HG03066 (cell line): Measurements from ENCODE around the gene CAMK1.

Experiments used
- ATAC-seq: cut with Tn5 transposase; IDR thresholded peaks from one replicate; pipeline ENCODE4 v1.9.1; 2021; ENCODE audit warnings: low read depth; ENCODE audit not compliant: unreplicated experiment

Gene CAMK1

DNA sequence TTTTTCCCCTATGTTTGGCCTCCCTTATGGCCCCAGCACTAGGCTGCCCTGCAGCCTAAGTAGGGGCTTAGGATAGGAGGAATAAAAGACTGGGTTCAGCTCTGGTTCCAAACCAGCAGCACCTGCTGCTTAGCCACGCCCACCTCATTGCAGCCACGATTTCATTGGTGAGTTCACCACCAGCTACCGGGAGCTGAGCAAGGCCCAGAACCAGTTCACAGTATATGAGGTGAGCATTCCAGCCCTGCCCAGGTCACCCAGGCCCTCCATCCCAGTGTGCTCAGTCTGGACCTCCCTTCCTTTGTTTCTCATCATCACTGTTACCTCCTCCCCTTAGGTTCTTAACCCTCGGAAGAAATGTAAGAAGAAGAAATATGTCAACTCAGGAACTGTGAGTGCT lies 54.6 kb downstream of the CAMK1 start:
- no peak for ATAC-seq

DNA sequence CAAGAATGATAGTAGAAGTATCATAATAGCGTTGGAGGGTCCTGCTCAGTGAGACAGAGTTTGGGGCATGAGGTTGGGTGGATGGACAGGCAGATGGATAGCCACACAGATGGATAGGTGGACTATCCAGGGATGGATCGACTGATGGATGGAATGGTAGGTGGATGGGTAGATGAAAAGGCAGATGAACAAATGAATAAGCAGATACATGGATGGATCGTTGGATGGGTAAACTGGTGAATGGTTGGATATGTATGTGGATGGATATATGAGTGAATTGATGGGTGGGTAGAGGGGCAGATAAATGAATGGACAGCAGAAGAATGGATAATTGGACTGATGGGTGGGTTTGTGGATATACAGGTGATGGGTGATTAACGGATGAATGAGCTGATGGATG lies 56.6 kb downstream of the CAMK1 start:
- ATAC-seq = no peak

DNA sequence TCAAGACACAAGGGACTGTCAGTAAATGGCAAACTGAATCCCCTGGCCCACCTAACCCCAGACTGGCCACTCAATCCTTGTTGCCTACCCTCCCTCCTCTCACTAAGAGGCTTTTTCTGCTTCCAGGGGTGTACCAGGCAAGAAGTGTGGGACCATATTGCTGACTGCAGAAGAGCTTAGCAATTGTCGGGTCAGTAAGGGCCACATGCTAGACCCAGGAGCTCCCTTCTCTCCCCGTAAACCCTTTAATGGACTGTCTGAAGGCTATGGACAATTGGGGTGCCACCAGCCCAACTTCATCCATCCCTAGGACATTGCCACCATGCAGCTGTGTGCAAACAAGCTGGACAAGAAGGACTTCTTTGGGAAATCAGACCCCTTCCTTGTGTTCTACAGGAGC lies 57.3 kb downstream of the CAMK1 start:
- ATAC-seq = no peak

DNA sequence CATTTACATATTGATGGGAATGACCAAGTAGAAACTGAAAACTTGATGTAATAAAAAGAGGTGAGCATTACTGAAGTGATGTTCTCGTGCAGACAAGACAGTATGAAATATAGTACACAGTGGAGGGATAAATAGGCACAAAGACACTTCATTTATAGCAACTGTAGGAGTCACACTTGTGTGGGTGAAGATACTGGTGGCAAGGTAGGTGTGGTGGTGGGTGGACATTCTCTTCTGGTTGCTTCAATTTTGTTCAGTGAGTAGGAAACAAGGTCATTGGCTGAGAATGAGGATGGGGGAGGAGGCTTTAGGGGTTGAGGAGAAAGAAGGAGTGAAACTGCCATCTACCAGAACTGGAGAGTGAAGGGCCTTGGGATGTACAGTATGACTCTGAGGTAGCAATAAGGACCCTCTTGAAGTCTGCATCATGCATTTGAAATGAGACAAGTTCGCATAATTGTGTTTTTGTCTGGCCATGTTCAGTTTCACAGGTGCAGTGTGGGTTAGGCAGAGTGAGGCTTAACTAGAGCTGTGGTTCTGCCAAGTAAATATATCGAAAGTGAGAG lies 59.5 kb downstream of the CAMK1 start:
- ATAC-seq = no peak
